Ishikawa (cell line): ENCODE measurements around the gene INPP4A.

Source experiments
- RAD21 ChIP-seq: IDR thresholded peaks from 2 replicates; pipeline ENCODE4 v1.6.1; 2012; ENCODE audit warnings: low read depth
- TF ChIP-seq, protein P1 (sequence below): IDR thresholded peaks from 2 replicates; pipeline ENCODE4 v1.6.1; 2012; ENCODE audit warnings: low read depth, mild to moderate bottlenecking

DNA sequence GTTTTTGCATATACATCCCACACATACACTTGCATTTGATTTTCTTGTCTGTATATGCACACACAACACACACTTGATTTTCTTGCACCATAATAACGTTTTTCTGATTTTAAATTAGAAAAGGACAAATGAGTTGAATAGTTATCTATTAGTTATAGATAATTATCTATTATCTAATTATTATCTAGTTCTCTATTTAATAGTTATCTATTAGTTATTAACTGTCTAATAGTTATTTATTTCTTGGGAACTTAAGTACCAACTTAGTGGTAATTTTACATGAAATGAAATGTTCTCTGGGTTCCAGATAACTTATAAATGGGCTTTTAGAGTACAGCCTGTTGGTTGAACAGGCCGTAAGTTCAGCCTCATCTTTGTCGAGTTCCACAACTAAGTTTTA, 23.0 kb downstream of the INPP4A start:
- TF ChIP-seq, protein P1, sequence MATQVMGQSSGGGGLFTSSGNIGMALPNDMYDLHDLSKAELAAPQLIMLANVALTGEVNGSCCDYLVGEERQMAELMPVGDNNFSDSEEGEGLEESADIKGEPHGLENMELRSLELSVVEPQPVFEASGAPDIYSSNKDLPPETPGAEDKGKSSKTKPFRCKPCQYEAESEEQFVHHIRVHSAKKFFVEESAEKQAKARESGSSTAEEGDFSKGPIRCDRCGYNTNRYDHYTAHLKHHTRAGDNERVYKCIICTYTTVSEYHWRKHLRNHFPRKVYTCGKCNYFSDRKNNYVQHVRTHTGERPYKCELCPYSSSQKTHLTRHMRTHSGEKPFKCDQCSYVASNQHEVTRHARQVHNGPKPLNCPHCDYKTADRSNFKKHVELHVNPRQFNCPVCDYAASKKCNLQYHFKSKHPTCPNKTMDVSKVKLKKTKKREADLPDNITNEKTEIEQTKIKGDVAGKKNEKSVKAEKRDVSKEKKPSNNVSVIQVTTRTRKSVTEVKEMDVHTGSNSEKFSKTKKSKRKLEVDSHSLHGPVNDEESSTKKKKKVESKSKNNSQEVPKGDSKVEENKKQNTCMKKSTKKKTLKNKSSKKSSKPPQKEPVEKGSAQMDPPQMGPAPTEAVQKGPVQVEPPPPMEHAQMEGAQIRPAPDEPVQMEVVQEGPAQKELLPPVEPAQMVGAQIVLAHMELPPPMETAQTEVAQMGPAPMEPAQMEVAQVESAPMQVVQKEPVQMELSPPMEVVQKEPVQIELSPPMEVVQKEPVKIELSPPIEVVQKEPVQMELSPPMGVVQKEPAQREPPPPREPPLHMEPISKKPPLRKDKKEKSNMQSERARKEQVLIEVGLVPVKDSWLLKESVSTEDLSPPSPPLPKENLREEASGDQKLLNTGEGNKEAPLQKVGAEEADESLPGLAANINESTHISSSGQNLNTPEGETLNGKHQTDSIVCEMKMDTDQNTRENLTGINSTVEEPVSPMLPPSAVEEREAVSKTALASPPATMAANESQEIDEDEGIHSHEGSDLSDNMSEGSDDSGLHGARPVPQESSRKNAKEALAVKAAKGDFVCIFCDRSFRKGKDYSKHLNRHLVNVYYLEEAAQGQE = no peak
- no peak for TF ChIP-seq RAD21
